A673 (cell line): Measurements from ENCODE around the gene ERGIC1. TPM values are rescaled to one million over a fixed set of nuclear protein-coding genes. Genes with fewer than 3 reads are reported as not detected.

ENCODE experiments used
- BruUV-seq: library from RNA; stranded (reverse); fragments of 400-500 nt; replicated peaks from 2 replicates; lab custom pipeline; 2021; lab: Mats Ljungman, UMichigan
- CTCF ChIA-PET: fragments of 300-600 bp; sonication (Branson Sonifier 250); formaldehyde crosslinking; loops from one replicate; lab custom pipeline; 2022; ENCODE audit warnings: antibody characterized with exemption; lab: Charles Lee
- POLR2A ChIA-PET: fragments of 300-600 bp; sonication (Branson Sonifier 250); formaldehyde crosslinking; loops from one replicate; lab custom pipeline; 2022; ENCODE audit warnings: antibody characterized with exemption; ENCODE audit not compliant: low non-redundant PET; lab: Charles Lee
- DNase-seq: peaks from one replicate; pipeline ENCODE4 v3.0.0-alpha.2; 2015; ENCODE audit warnings: low spot score
- H3K27ac ChIP-seq: fragments of 200-600 bp; sonication (generic); 2 replicates; pipeline ENCODE4 v1.5.1; 2016; ENCODE audit warnings: mixed run types, low read depth, mild to moderate bottlenecking, mixed read lengths, antibody characterized with exemption, low read length; ENCODE audit not compliant: poor library complexity, severe bottlenecking
- H3K27me3 ChIP-seq: fragments of 200-600 bp; sonication (generic); replicated peaks from 2 replicates; pipeline ENCODE4 v1.6.1; 2017; ENCODE audit warnings: mixed run types, low read depth, mild to moderate bottlenecking, mixed read lengths, antibody characterized with exemption, low read length; ENCODE audit not compliant: insufficient read depth, poor library complexity
- H3K36me3 ChIP-seq: fragments of 200-600 bp; sonication (generic); 2 replicates; pipeline ENCODE4 v1.6.1; 2016; ENCODE audit warnings: mixed run types, mild to moderate bottlenecking, mixed read lengths, antibody characterized with exemption, low read length; ENCODE audit not compliant: insufficient read depth, poor library complexity, severe bottlenecking
- H3K4me1 ChIP-seq: fragments of 200-600 bp; sonication (generic); 2 replicates; pipeline ENCODE4 v1.6.1; 2017; ENCODE audit warnings: mixed run types, mild to moderate bottlenecking, mixed read lengths, antibody characterized with exemption, low read length; ENCODE audit not compliant: insufficient read depth, poor library complexity, severe bottlenecking
- H3K4me3 ChIP-seq: fragments of 200-600 bp; sonication (generic); 2 replicates; pipeline ENCODE4 v1.5.1; 2016; ENCODE audit warnings: low read depth, mixed run types, mild to moderate bottlenecking, mixed read lengths, low read length; ENCODE audit not compliant: poor library complexity, severe bottlenecking
- H3K9me3 ChIP-seq: fragments of 200-600 bp; sonication (generic); 2 replicates; pipeline ENCODE4 v1.6.1; 2016; ENCODE audit warnings: mixed run types, low read depth, mild to moderate bottlenecking, mixed read lengths, antibody characterized with exemption, low read length; ENCODE audit not compliant: poor library complexity, severe bottlenecking
- CTCF ChIP-seq: fragments of 300-800, 200-600 bp; sonication (generic); conservative IDR thresholded peaks from 2 replicates; pipeline ENCODE4 v1.5.1; 2017; ENCODE audit warnings: low read depth, mild to moderate bottlenecking, antibody characterized with exemption, low read length, moderate library complexity, mixed read lengths
- EZH2 ChIP-seq: fragments of 200-600 bp; sonication (generic); IDR thresholded peaks from 2 replicates; pipeline ENCODE4 v1.6.1; 2017; ENCODE audit warnings: borderline replicate concordance, low read depth, mild to moderate bottlenecking, mixed read lengths, antibody characterized with exemption, low read length; ENCODE audit not compliant: poor library complexity, severe bottlenecking
- intact Hi-C: fragments of 100-400 bp; cut with micrococcal nuclease; formaldehyde crosslinking; loops from one replicate; pipeline ENCODE4 v1.10.0; 2022; ENCODE audit not compliant: unreplicated experiment
- total RNA-seq: library from RNA; stranded (reverse); gene quantifications from 2 replicates; pipeline ENCODE4 v1.2.3, GENCODE V29; 2021

Gene ERGIC1
- total RNA-seq, 1 experiment from 2014 or later = 44.2 TPM

- Histone ChIP-seq H3K4me3 (no peak overlapping the region), H3K36me3 (no peaks in the 10 kb centered on the region), H3K27ac (no peak overlapping the region), H3K27me3 (no peaks in the 10 kb centered on the region), H3K4me1 (no peaks in the 10 kb centered on the region), H3K9me3 (no peaks in the 10 kb centered on the region)
- POLR2A ChIA-PET = no interaction called here
- intact Hi-C loops = no loop called here
- peak; percentile 44 for DNase-seq
- no TSS peak for BruUV-seq
- CTCF ChIA-PET = no interaction called here
- TF ChIP-seq CTCF (no peak), EZH2 (no peak)
Measured at GRCh38 chr5:172816925-172817562, 17.0 kb upstream of the ERGIC1 start.

- intact Hi-C loops = no loop called here
- H3K27me3 ChIP-seq = no peaks in the 10 kb centered on the region
- no peaks in the 10 kb centered on the region for H3K9me3 ChIP-seq
- no peak overlapping the region for H3K27ac ChIP-seq
- POLR2A ChIA-PET = no interaction called here
- DNase-seq = no peak
- TF ChIP-seq CTCF (no peak), EZH2 (no peak)
- no TSS peak for BruUV-seq
- H3K36me3 ChIP-seq = no peaks in the 10 kb centered on the region
- CTCF ChIA-PET = no interaction called here
- no peaks in the 10 kb centered on the region for H3K4me1 ChIP-seq
- H3K4me3 ChIP-seq = no peak overlapping the region
Measured at GRCh38 chr5:172817664-172818063, 16.4 kb upstream of the ERGIC1 start.

- Histone ChIP-seq H3K27me3 (no peaks in the 10 kb centered on the region), H3K36me3 (no peaks in the 10 kb centered on the region), H3K4me3 (no peak overlapping the region), H3K9me3 (no peaks in the 10 kb centered on the region), H3K4me1 (no peaks in the 10 kb centered on the region), H3K27ac (no peak overlapping the region)
- ChIA-PET CTCF (no interaction called here), POLR2A (no interaction called here)
- intact Hi-C loops = no loop called here
- TF ChIP-seq CTCF = no peak
- no peak for TF ChIP-seq EZH2
- no TSS peak for BruUV-seq
- DNase-seq = no peak
Measured at GRCh38 chr5:172818081-172818480, 16.0 kb upstream of the ERGIC1 start.
